HG03457 (cell line): ENCODE results near the gene RPS6KB2.

Experiments used
- ATAC-seq: cut with Tn5 transposase; IDR thresholded peaks from one replicate; pipeline ENCODE4 v1.9.1; 2021; ENCODE audit warnings: moderate number of reproducible peaks; ENCODE audit not compliant: unreplicated experiment

The RPS6KB2 gene

DNA sequence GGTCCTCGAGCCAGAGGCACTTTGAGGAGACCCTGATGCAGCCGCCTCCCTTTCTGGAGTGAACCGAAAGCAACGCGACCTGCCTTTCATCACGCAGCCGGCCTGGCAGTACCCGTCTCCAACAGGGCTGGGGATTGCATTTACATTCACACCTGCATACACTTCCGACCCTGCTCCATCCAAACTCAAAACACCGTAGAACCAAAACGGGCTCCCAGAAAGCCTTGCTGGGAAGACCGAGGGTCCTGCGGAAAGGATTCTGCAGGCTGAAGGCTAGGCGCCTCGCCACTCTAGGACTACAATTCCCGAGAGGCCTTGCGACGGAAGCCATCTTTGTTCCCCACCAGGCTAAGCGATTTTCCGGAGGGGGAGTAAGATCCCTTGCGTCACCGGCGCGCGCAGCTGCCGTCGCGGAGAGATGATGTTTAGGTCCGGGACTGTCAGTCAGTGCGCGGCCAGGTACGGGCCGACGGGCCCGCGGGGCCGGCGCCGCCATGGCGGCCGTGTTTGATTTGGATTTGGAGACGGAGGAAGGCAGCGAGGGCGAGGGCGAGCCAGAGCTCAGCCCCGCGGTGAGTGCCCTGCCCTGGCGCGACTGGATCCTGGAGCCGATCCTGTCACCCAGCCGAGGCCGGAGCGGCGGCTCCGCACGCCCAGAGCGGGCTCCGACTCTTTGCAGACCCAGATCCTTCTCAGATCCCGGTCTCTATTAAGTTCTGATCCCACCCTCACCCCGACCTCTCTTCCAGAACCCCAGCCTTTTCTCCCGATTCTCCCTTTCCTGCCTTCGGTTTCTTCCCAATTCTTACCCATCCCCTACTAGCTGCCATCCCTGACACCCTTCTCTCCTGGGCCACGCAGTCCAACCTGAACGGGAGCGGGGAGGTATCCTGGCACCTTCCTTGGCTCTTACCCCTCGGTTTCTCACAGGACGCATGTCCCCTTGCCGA lies at the start of gene RPS6KB2:
RPS6KB2 (plus strand) TSS at position 443 of the 950 bp plus-strand sequence; CDS start at position 495, 52 bp downstream.
- peak; percentile 69 for ATAC-seq

GRCh38 chr11:67378544-67378943 lies 49.8 kb upstream of the RPS6KB2 start:
- ATAC-seq: no peak

DNA sequence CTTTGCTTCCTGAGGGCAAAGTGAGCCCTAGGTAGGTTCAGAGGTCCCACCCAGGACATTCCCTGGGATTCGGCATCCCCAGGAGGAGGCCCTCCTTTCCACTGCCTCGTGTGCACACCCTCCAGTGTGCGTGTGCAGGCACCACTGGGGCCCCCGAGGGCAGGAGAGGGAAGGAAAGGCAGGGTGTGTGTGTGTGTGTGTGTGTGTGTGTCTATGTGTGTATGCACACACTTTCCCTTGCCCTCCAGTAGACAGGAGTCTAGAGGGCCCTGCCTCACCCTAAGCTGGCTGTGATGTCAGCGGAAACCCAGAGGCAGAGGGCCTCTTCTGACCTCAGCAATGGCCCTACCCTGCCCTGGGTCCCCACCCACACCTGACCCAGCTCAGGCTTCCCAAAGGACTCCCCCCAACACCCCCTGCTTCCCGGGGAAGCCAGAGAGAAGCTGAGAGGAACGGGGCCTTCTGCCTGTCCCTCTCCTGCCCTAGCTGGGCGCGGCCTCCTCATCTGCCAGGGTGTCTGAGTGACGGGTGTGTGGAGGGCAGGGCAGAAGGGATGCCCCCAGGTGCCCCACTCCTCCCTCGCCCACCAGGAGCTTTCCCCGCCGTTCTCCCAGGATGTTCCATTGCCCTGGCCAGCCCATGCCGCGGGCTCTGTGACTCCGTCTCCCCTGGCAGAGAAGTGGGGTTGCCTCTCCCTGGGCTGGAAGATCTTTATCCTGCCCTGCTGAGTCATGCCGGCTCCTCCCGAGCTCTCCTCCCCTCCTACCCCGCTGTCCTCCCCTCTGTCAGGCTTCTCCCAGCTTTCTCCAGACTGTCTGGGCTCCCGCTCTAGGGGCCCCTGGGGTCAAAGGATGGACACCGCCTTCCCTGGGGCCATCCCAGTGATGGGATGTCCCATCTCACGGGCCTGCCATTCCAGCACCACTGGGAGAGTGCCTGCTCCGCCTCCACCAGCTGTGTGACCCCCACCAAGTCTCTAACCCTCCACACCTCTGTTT lies 48.9 kb upstream of the RPS6KB2 start:
- ATAC-seq: no peak

DNA sequence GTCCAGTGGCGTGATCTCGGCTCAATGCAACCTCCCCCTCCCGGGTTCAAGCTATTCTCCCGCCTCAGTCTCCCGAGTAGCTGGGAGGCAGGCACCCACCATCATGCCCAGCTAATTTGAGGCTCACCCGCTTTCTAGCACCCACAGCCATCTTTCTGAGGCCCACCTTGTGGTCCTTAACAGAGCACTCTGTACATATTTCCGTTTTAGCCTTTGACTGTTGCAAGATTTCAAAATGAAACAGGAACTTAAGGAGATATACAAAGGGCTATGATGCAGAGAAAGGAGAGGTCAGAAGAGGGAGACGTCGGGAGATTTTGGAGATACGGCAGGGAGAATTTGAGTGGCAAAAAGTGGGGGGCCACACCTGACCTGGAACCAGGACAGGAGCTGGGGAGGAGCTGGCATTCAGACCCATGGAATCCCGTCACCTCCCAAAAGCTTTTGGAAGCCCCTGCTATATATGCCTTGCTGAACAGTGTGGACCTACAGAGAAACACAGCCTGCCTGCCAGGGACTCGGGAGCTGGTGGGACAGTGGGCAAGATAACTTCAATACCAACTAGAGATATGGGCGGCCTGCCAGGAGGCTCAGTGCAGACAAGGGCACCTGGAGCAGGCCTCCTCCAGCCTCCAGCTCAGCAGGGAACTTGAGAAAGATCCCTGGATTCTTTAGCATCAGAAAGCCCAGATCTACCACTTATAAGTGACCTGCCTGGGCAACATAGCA lies 46.9 kb upstream of the RPS6KB2 start:
- no peak for ATAC-seq

GRCh38 chr11:67382276-67383136 lies 45.8 kb upstream of the RPS6KB2 start:
- no peak for ATAC-seq

DNA sequence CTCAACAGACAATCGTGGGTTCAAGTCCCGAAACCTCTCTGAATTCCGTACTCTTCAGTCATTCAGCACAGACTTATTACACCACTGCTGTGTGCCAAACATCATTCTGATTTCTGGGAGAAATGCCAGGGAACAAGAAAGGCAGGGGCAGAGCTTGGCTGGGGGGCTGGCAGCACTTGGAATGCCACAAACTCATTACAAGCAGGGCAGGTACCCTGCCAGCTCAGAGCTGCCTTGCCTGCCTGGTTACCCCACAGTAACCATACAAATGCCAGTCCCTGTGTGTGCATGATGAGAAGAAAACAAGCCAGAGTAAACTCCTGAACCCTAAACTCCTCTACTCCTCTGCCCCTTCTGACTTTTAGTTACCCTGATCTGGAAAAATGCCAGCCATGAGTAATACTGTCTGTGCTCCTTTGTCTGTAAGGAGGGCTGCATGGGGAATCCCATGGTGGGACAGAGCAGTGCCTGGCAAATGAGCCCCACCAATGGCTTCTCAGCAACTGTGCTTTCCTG lies 43.4 kb upstream of the RPS6KB2 start:
- ATAC-seq: no peak

DNA sequence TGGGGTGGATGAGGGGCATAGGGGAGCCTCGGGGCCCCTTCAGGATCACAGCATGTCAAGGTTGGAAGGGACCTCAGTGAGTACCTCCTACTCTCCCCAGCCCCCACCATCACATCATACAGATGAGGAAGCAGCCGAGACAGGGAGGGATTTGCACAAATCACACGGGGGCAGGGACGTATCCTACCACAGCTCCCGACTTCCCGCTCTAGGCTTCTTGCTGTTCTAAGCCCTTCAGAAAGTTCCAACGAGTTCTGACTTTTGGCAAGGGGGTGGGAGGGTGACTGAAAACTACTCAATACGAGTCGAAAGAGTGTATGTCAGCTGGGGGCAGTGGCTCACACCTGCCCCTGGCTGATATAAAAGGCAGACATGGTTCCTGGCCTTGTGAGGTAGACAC lies 41.2 kb upstream of the RPS6KB2 start:
- no peak for ATAC-seq

DNA sequence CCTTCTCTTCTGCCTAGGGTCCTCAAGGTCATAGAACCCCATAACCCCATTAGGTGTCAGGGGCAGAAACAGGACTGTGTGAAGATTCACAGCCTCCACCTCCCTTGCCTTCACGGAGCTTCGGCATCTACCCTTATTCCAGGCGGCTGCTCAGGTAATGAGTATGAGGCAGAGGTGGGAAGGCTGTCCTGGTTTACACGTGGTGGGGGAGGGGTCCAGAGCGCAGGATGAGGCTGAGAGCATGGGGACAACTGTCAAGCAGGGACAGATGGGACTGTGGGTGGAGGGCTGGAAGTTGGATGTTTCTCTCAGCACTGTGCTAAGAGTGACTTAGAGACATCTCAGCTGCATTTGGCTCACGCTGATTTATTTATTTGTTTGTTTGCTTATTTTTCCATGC lies 40.8 kb upstream of the RPS6KB2 start:
- no peak for ATAC-seq

DNA sequence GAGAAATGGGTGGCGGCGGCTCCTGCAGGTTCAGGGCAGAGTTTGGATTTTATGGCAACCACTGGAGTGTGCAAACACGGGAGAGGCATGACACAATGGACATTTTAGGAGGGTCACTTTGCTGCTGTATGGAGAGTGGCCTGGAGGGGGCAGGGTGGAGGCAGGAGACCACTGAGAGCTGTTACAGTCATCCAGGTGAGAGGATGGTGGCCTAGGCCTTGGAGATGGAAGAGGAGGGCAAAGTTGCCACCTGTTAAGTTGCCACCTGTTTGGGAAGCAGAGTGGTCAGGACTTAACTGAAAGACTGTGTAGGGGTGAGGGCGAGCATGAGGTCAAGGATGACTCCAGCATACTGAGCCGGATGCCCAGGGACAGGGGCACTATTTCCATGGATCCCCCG lies 38.8 kb upstream of the RPS6KB2 start:
- ATAC-seq: no peak

DNA sequence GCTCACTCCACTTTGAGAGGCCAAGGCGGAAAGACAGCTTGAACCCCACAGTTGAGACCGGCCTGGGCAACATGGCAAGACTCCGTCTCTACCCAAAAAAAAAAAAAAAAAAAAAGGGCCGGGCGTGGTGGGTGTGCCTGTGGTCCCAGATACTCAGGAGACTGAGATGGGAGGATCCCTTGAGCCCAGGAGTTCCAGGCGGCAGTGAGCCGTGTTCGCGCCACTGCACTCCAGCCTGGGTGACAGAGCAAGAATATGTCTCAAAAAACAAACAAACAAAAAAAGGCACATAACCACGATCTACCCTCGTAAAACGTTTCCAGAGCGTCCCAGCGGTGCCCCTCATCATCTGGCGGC lies 37.4 kb upstream of the RPS6KB2 start:
- ATAC-seq: no peak

GRCh38 chr11:67391304-67392182 lies 36.8 kb upstream of the RPS6KB2 start, which contains the start of gene RAD9A:
TSS of gene RAD9A (plus strand) at chr11:67391986. CDS start at chr11:67392045, 59 bp downstream.
- ATAC-seq: peak; percentile 38

DNA sequence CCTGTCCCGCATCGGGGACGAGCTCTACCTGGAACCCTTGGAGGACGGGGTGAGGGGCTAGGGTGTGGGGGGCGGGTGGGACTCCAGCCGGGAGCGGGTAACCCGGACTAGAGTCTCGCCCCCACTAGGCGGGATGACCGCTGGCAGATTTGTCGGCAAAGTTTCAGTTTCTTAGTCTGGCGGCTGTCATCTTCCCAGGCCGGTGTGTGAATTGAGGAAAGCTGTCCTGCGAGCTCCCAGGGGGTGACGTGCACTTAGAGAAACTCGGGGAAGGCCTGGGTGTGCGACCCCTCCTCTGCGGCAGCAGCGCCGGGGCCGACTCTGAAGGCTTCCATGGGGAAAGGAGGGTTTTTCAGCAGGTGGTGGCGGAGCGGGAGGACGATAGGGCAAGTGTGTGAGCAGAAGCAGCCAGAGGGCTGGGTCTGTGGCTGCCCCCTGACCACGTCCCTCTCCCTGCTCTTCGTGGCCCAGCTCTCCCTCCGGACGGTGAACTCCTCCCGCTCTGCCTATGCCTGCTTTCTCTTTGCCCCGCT lies 36.0 kb upstream of the RPS6KB2 start:
- ATAC-seq: no peak

- ATAC-seq: no peak
Measured at GRCh38 chr11:67393437-67393836, 34.9 kb upstream of the RPS6KB2 start.

DNA sequence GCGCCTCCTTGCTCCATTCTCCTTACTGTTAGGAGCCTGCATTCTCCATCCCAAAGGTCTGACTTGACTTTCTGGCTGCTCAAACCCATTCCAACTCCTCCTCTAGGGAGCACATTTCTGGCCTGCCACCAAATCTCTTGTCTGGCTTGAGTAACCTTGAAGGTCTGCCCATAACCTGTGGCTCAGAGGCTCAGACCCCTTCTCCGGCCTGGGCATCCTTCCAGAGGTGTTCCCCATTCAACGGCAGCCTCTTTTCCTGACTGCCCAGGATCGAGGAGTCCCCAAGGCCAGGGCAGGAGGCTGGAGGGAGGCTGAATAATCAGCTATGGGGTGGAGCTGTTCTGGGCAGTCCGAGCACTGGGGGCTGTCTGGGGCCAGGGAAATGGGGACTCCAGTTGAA lies 34.3 kb upstream of the RPS6KB2 start:
- no peak for ATAC-seq

DNA sequence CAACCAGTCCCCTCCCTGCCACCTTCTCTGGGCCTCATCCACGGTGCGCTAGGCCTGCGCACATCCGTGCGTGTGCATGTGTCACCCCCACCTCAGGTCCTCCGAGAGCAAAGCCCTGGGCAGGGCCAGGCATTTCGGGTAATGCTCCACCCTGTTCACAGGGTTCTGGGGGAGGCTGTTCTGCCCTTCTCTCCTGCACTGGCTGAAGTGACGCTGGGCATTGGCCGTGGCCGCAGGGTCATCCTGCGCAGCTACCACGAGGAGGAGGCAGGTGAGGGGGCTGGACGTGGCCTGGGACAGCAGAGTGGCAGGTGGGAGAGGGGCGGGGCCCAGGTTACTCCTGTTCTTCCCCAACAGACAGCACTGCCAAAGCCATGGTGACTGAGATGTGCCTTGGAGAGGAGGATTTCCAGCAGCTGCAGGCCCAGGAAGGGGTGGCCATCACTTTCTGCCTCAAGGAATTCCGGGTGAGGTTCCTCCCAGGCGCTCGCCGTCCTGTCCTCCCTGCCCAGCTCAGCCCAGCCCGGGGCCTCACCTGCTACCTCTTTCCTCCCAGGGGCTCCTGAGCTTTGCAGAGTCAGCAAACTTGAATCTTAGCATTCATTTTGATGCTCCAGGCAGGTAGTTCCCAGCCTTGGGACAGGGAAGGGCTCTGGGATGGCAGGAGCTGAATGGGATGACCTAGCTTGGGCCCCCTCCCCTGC lies 32.6 kb upstream of the RPS6KB2 start:
- ATAC-seq: no peak

GRCh38 chr11:67396259-67396581 lies 32.1 kb upstream of the RPS6KB2 start:
- no peak for ATAC-seq

- no peak for ATAC-seq
Measured at GRCh38 chr11:67396587-67397389, 31.5 kb upstream of the RPS6KB2 start.
